Measurements from ENCODE around the gene GOLGA8N.

GOLGA8N gene

DNA sequence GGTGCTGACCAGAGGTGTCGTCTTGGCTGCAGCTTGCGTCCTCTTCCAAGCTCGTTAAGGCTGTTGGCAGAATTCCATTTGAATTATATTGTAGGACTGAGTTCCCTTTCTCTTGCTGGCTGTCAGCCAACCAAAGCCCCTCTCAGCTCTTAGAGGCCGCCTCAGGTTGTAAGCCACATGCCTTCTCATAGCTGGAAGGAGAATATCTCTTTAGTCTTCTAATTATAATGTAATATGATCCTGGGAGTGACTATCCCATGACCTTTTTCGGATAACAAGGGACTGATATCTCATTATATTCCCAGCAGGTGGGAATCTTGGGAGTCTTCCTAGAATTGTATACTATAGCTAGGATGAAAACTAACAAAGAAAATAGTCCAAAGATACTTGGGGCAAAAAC lies 53.0 kb downstream of the GOLGA8N start:
- Histone ChIP-seq H3K36me3 (ENCODE audit: insufficient read depth, low read length) (no peaks in the 10 kb centered on the region), H3K27me3 (ENCODE audit: insufficient read depth, low read length, poor library complexity, severe bottlenecking) (no peaks in the 10 kb centered on the region), H3K9me2 (replicated peaks; ENCODE audit: low read depth, low read length) (no peaks in the 10 kb centered on the region), H2AFZ (ENCODE audit: low read length) (no peak overlapping the region), H3K79me2 (ENCODE audit: insufficient read depth, low read length) (no peaks in the 10 kb centered on the region), H3K4me3 (ENCODE audit: low read length, poor library complexity, severe bottlenecking) (no peak overlapping the region), H3K9ac (ENCODE audit: low read depth, low read length, poor library complexity, severe bottlenecking) (no peak overlapping the region), H4K20me1 (ENCODE audit: insufficient read depth, low read length, poor library complexity, severe bottlenecking) (no peaks in the 10 kb centered on the region), H3F3A (ENCODE audit: low read depth) (no peaks in the 10 kb centered on the region), H3K4me2 (ENCODE audit: low read depth, low read length, poor library complexity, severe bottlenecking) (no peak overlapping the region), H3K4me1 (ENCODE audit: insufficient read depth, low read length, poor library complexity, severe bottlenecking) (no peaks in the 10 kb centered on the region), H3K9me3 (ENCODE audit: insufficient read depth, low read depth, low read length) (no peaks in the 10 kb centered on the region)
- TF ChIP-seq, protein P1, sequence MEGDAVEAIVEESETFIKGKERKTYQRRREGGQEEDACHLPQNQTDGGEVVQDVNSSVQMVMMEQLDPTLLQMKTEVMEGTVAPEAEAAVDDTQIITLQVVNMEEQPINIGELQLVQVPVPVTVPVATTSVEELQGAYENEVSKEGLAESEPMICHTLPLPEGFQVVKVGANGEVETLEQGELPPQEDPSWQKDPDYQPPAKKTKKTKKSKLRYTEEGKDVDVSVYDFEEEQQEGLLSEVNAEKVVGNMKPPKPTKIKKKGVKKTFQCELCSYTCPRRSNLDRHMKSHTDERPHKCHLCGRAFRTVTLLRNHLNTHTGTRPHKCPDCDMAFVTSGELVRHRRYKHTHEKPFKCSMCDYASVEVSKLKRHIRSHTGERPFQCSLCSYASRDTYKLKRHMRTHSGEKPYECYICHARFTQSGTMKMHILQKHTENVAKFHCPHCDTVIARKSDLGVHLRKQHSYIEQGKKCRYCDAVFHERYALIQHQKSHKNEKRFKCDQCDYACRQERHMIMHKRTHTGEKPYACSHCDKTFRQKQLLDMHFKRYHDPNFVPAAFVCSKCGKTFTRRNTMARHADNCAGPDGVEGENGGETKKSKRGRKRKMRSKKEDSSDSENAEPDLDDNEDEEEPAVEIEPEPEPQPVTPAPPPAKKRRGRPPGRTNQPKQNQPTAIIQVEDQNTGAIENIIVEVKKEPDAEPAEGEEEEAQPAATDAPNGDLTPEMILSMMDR (conservative IDR thresholded peaks at IDR 0.05; ENCODE audit: low read length) = no peak
- no peak for TF ChIP-seq EZH2phosphoT487 (IDR thresholded peaks at IDR 0.05; ENCODE audit: borderline replicate concordance)

DNA sequence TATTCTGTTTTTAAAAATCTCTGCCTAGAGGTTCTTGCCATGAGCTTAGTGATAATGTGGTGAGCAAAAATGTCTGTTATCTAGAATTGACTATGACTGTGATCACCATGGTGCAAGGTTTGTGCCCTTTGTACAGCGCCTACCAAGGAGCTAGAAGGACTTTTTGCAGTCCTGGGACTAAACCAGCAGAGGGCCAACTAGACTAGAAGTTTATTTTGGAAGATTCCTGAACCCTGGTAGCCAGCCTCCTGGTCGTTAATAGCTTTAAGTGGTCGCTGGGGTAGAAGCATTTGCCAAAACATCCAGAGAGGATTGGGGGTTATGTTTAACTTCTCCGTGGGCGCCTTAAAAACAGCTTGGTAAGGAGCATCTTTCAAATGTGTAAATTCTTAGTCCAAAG lies 56.1 kb downstream of the GOLGA8N start:
- H3K9me2 ChIP-seq (replicated peaks; ENCODE audit: low read depth, low read length) = no peaks in the 10 kb centered on the region
- no peak overlapping the region for H2AFZ ChIP-seq (ENCODE audit: low read length)
- no peaks in the 10 kb centered on the region for H3K79me2 ChIP-seq (ENCODE audit: insufficient read depth, low read length)
- H3K36me3 ChIP-seq (ENCODE audit: insufficient read depth, low read length) = no peaks in the 10 kb centered on the region
- no peaks in the 10 kb centered on the region for H4K20me1 ChIP-seq (ENCODE audit: insufficient read depth, low read length, poor library complexity, severe bottlenecking)
- TF ChIP-seq, protein P1 (conservative IDR thresholded peaks at IDR 0.05; ENCODE audit: low read length) = peak; percentile 57
- no peak for TF ChIP-seq EZH2phosphoT487 (IDR thresholded peaks at IDR 0.05; ENCODE audit: borderline replicate concordance)
- H3K4me3 ChIP-seq (ENCODE audit: low read length, poor library complexity, severe bottlenecking) = no peak overlapping the region
- no peaks in the 10 kb centered on the region for H3K9me3 ChIP-seq (ENCODE audit: insufficient read depth, low read depth, low read length)
- no peaks in the 10 kb centered on the region for H3K27me3 ChIP-seq (ENCODE audit: insufficient read depth, low read length, poor library complexity, severe bottlenecking)
- H3K9ac ChIP-seq (ENCODE audit: low read depth, low read length, poor library complexity, severe bottlenecking) = no peak overlapping the region
- H3K4me2 ChIP-seq (ENCODE audit: low read depth, low read length, poor library complexity, severe bottlenecking) = no peak overlapping the region
- no peaks in the 10 kb centered on the region for H3K4me1 ChIP-seq (ENCODE audit: insufficient read depth, low read length, poor library complexity, severe bottlenecking)
- H3F3A ChIP-seq (ENCODE audit: low read depth) = no peaks in the 10 kb centered on the region

DNA sequence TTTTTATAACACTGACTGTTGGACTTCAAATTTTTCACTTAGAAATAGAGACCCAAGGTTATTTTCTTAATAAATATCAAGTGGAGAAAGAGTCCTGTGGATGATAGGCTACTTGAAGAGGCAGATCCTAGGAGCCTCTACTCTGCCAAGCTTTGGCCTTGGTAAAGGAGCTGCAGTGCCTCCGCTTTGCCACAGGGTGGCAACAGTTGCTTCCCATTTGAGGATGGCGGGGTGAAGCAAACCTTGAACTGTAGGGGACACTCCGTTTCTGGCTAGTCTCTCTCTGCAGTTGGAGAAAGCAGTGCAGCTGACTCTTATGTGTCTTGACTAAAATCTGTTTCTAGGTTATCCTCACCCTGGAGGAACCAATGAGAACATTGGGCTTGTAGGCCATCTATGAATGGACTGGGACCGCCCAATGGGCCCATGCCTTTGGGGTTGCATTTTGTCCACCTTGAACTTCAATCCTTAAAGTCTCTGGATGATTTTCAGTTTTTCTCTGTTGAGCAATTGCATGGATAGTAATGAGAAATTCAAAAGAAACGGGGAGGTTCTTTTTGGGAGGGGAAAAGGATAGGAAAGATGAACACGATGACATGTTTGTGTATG lies 58.1 kb downstream of the GOLGA8N start:
- Histone ChIP-seq H3K4me2 (ENCODE audit: low read depth, low read length, poor library complexity, severe bottlenecking) (no peak overlapping the region), H3K4me3 (ENCODE audit: low read length, poor library complexity, severe bottlenecking) (no peak overlapping the region), H2AFZ (ENCODE audit: low read length) (no peak overlapping the region), H3K9me2 (replicated peaks; ENCODE audit: low read depth, low read length) (no peaks in the 10 kb centered on the region), H3K9me3 (ENCODE audit: insufficient read depth, low read depth, low read length) (no peaks in the 10 kb centered on the region), H4K20me1 (ENCODE audit: insufficient read depth, low read length, poor library complexity, severe bottlenecking) (no peaks in the 10 kb centered on the region), H3K79me2 (ENCODE audit: insufficient read depth, low read length) (no peaks in the 10 kb centered on the region), H3K4me1 (ENCODE audit: insufficient read depth, low read length, poor library complexity, severe bottlenecking) (peaks cover 11% of the 10 kb centered on the region), H3F3A (ENCODE audit: low read depth) (0 out of 2 replicates have a peak, but pooled peaks cover 6% of the 10 kb centered on the region), H3K27me3 (ENCODE audit: insufficient read depth, low read length, poor library complexity, severe bottlenecking) (no peaks in the 10 kb centered on the region), H3K9ac (ENCODE audit: low read depth, low read length, poor library complexity, severe bottlenecking) (no peak overlapping the region), H3K36me3 (ENCODE audit: insufficient read depth, low read length) (no peaks in the 10 kb centered on the region)
- TF ChIP-seq, protein P1 (conservative IDR thresholded peaks at IDR 0.05; ENCODE audit: low read length) = peak; percentile 97
- no peak for TF ChIP-seq EZH2phosphoT487 (IDR thresholded peaks at IDR 0.05; ENCODE audit: borderline replicate concordance)
